GF-D8 (cell line): Measurements from ENCODE around the gene RNU2-63P.
"Not testable (repeated sequence)": the region's sequence is repeated elsewhere in the genome, so short reads cannot be mapped to it uniquely, and the experiment has no call there.

Experiments
- DNase-seq: peaks from one replicate; lab custom pipeline; 2025; lab: John Stamatoyannopoulos, UW

RNU2-63P gene

GRCh38 chr2:87981182-87981581, 35.2 kb downstream of the RNU2-63P start:
- not testable (repeated sequence) for DNase-seq

GRCh38 chr2:87972385-87972784, 44.0 kb downstream of the RNU2-63P start:
- DNase-seq, result not testable (repeated sequence)
